A549 (cell line): ENCODE data around the gene CHST11.

Experiments
- CEBPB ChIP-seq, 2 experiments: fragments of >200 bp in 1 of 2; sonication (Bioruptor Twin) in 1 of 2; formaldehyde crosslinking in 1 of 2; IDR thresholded peaks; 2 replicates each; pipeline ENCODE4 v1.6.1; 2012 to 2016
- CHD4 ChIP-seq: fragments of 200-600 bp; sonication (generic); IDR thresholded peaks from 2 replicates; pipeline ENCODE4 v1.6.1; 2016; ENCODE audit warnings: antibody characterized with exemption, mild to moderate bottlenecking, borderline replicate concordance
- CTCF ChIP-seq: fragments of >200 bp; sonication (Bioruptor Twin); formaldehyde crosslinking; IDR thresholded peaks from 3 replicates; pipeline ENCODE4 v1.5.1; 2016
- EP300 ChIP-seq, 2 experiments: fragments of >200 bp; sonication (Bioruptor Twin); formaldehyde crosslinking; IDR thresholded peaks; 2 replicates in 1 of 2; 3 replicates in 1 of 2; pipeline ENCODE4 v1.6.1; 2016 to 2017
- FOXS1 ChIP-seq: fragments of 250-450 bp; sonication (Bioruptor Pico); IDR thresholded peaks from 2 replicates; pipeline ENCODE4 v1.5.0; 2020; ENCODE audit warnings: mild to moderate bottlenecking, moderate library complexity
- KDM1A ChIP-seq: fragments of 200-600 bp; sonication (generic); IDR thresholded peaks from 2 replicates; pipeline ENCODE4 v1.6.1; 2016; ENCODE audit warnings: low read depth, mild to moderate bottlenecking
- KDM5A ChIP-seq: fragments of 200-600 bp; sonication (generic); IDR thresholded peaks from 2 replicates; pipeline ENCODE4 v1.6.1; 2016; ENCODE audit warnings: antibody characterized with exemption, mild to moderate bottlenecking
- POLR2A ChIP-seq: IDR thresholded peaks from 2 replicates; pipeline ENCODE4 v1.6.1; 2012; ENCODE audit warnings: mild to moderate bottlenecking, low read length
- RAD21 ChIP-seq, 2 experiments: fragments of >200 bp in 1 of 2; sonication (Bioruptor Twin) in 1 of 2; formaldehyde crosslinking in 1 of 2; IDR thresholded peaks in 1 of 2; conservative IDR thresholded peaks in 1 of 2; 2 replicates in 1 of 2; 3 replicates in 1 of 2; pipeline ENCODE4 v1.6.1; 2012 to 2018; ENCODE audit warnings: inconsistent platforms in 1 of 2
- RARB ChIP-seq: fragments of 250-450 bp; sonication (Bioruptor Pico); IDR thresholded peaks from 2 replicates; pipeline ENCODE4 v1.8.0; 2021; ENCODE audit warnings: mild to moderate bottlenecking, moderate library complexity
- RCOR1 ChIP-seq: fragments of 150-350 bp; IDR thresholded peaks from 2 replicates; pipeline ENCODE4 v1.6.1; 2014; ENCODE audit warnings: antibody characterized with exemption, low read length, low read depth
- RNF2 ChIP-seq: fragments of 200-600 bp; sonication (generic); IDR thresholded peaks from 2 replicates; pipeline ENCODE4 v1.6.1; 2016; ENCODE audit warnings: low read depth, mild to moderate bottlenecking, antibody characterized with exemption, moderate library complexity, borderline replicate concordance
- USF2 ChIP-seq: fragments of 450-650 bp; IDR thresholded peaks from 2 replicates; pipeline ENCODE4 v1.6.1; 2014; ENCODE audit warnings: antibody characterized with exemption
- ZNF302 ChIP-seq: fragments of 250-450 bp; sonication (Bioruptor Pico); IDR thresholded peaks from 2 replicates; pipeline ENCODE4 v1.9.0; 2021; ENCODE audit warnings: inconsistent platforms, mild to moderate bottlenecking, moderate library complexity

DNA sequence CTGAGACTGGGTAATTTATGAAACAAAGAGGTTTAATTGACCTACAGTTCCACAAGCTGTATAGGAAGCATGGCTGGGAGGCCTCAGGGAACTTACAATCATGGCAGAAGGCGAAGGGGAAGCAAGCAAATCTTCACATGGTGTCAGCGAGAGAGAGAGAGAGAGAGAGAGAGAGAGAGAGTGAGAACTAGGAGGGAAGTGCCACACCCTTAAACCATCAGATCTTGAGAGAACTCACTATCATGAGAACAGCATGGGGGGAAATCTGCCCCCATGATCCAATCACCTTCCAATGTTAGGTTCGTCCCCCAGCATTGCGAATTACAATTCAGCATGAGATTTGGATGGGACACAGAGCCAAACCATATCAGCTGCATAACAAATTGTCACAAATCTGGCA, 96.7 kb downstream of the CHST11 start:
- TF ChIP-seq CTCF (no peak), RCOR1 (no peak), EP300 (IDR thresholded peaks at IDR 0.05) (no peak), RNF2 (no peak), POLR2A (no peak), KDM1A (no peak), USF2 (no peak), RAD21 (conservative IDR thresholded peaks at IDR 0.05 in 1 of 2, IDR thresholded peaks at IDR 0.05 in 1 of 2) (no peak), KDM5A (no peak), FOXS1 (CRISPR knock-in tag) (no peak), CHD4 (no peak), CEBPB (IDR thresholded peaks at IDR 0.05) (no peak), ZNF302 (CRISPR knock-in tag) (no peak), RARB (CRISPR knock-in tag) (no peak)
